SIG-M5 (cell line): ENCODE measurements around the gene CHST3.
"Not testable (repeated sequence)": the region's sequence is repeated elsewhere in the genome, so short reads cannot be mapped to it uniquely, and the experiment has no call there.

Source experiments
- DNase-seq: peaks from one replicate; lab custom pipeline; 2025; lab: John Stamatoyannopoulos, UW

CHST3 gene

DNA sequence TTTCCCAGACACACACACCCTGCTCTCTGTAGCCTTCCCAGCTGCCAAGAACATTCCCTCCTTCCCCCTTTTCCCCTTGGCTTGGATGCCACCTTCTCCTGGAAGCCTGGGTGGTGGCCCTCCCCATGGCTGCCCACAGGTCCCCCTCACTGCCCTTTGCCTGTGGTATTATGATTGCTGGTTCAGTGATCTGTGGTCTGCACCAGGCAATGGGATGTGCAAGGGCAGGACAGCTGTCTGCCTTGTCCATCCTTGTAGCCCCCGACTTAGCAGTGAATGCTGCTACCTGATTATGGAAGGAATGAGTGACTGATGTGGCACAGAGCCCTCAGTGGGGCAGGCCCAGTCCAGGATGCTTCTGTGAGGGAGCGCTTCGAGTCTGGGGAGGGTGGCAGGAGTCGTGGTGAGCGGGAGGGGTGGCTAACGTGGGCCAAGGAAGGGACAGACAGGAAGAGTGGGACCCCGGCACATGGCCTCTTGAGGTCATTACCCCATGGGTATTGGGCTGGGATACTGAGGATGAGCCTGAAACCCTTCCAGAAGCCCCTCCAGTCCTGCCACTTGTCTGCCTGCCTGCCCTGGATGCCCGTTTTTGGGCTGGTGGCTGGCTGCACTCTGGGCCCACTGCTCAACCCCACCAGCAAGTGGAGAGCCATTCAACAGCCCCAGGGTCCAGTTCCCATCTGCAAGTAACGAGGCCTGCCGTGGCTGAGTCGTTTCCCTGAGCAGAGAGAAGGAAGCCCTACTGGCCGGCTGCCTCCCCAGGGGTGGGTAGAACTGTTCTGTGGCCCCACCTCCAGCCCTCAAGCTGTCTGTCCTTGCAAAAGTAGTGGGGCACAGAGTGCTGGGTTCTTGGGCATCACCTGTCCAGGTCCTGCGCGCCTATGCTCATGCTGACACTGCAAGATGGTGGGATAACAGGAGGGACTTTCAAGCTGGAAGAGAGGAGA lies 8.8 kb downstream of the CHST3 start:
- no peak for DNase-seq

DNA sequence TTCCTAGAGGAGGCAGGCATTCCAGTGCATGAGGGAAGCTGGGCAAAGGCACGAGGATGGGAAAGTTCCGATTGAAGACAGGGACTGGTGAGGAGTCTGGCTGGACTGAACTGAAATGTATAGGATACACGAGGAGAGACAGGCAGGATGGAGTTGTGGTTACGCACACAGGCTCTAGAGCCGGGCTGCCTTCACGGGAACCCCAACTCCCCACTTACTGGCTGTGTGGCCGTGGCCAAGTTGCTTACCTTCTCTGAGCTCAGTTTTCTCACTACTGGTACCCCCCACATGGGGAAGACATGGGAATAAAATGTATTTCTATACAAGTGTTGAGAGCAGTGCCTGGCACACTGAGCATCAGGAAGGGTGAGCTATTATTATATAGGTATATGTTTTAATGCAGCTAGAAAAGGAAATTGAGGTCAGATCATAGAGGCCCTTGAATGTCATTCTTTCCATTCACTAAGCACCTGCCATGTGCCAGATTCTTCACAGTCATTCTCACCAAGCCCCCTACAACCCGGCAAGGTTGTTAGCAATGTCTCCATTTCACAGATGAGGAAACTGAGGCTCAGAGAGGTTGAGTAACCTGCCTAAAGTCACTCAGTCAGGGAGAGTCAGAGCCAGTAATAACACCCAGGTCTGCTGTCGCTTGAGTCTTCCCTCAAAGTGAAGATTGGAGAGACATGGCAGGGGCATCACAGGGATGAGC lies 9.7 kb downstream of the CHST3 start:
- DNase-seq = no peak

DNA sequence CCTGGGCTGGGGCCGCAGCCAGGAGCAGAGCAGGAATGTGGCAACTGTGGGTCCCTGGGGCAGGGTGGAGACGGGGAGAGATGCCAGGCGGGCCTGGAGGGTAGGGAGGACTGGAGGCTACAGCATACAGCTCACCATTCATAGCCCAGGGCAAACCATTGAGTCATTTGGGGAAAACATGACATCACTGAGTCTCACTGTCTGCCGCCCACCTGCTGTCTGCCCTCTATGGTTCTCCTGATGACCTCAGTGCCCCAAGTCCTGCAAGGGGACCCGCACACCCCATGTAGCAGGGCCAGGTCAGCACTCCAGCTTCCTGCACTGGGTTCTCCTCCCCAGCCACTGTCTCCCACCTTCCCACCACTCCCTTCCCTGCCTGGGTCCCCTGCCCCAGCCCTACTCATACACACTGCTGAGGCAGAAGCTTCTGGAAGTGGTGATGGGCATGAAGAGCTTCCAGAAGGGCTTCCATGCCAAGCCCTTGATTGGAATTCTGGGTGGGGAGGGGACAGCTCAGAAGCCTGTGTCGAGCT lies 10.4 kb downstream of the CHST3 start:
- no peak for DNase-seq

DNA sequence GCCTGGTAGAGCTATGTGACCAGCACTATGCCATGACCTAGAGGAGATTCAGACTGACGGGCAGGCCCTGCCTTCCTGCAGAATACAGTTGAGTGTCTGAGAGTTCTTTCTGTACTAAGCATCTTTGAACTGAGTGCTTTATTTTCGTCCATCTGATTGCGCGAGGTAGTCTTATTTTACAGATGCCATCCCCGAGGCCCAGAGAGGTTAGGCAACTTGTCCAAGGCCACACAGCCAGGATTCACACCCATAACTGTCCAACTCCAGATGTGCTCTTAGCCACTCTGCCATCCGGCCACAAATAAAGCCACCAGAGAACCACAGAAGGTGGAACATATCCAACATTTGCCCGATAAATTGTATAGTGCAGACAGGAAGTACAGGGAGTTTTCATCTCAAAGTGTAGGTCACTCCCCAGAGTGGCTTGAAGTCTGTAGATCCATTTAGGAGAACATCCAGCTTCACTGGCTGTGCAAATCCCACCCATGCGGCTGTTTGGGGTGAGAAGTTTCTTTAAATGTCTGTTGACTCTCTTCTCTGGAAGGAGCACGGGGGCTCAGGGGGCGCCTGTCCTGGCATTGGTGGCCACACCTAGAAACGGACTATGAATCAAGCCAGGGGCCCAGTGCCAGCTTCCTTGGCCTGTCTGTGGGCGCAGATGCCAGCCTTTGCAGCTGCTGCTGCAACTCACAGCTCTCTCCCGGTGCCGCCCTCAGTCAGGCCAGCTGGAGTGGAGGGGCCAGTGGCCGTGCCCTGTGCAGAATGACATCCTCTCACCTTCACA lies 11.1 kb downstream of the CHST3 start:
- DNase-seq = no peak

DNA sequence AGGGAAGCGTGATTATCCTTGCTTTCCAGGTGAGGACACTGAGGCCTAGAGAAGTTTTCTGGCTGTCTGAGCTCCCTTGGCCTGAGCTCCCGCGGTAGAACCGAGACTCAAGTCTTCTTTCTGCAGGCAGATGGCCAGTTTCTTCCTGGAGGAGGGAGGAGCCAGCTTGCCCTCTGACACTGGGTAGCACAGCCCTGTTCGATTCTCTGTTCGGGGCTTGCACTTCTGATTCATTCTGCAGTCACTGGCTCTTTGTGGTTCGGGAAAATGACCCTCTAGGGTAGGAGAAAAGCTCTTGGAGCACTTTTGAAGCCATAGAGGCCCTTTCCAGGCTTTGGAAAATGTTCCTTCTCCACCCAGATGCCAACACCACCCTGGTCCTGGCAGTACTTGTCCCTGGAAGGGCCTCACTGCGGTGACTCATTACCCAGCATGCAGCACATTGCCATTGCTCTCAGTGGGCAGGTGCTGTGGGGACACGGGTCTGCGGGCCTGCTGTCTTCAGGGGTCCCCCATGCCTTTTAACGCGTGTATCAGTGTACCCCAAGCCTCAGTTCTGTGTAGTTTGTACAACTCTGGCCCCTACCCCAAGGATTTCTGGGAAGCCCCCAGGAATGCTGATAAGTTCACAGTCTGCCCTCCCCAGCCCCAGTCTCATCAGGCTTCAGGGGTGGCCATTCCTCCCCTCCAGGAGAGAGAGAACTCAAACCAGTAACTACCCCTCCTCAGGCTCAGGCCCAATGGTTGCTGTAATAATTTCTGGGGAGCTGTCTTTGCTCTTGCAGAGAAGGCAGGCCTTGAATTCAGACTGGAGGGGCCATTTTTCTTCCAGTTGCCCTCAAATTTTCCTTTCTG lies 11.9 kb downstream of the CHST3 start:
- DNase-seq = no peak

DNA sequence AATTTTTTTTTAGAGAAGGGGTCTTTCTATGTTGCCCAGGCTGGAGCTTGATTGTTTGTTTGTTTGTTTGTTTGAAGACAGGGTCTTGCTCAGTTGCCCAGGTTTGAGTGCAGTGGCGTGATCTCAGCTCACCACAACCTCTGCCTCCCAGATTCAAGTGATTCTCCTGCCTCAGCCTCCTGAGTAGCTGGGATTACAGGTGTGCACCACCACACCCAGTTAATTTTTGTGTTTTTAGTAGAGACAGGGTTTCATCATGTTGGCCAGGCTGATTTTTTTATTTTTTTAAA lies 13.4 kb downstream of the CHST3 start:
- not testable (repeated sequence) for DNase-seq

DNA sequence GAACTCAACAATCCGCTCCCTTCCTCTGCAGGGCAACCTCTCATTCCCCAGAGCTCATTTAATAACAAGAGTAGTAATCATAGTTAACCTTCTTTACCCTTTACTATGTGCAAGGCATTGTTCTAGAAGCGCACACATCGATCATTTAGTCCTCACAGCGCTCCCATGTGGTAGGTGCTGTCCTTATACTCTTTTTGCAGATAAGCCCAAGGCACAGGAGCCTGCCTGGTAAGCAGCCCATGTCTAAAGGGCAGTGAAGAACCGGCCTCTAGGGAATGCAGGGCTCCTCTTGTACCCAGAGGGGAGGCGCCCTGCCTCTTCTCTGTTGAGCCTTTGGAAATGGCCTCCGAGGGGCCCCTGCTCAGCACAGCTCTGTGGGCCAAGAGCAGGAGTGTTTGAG lies 14.3 kb downstream of the CHST3 start:
- no peak for DNase-seq

DNA sequence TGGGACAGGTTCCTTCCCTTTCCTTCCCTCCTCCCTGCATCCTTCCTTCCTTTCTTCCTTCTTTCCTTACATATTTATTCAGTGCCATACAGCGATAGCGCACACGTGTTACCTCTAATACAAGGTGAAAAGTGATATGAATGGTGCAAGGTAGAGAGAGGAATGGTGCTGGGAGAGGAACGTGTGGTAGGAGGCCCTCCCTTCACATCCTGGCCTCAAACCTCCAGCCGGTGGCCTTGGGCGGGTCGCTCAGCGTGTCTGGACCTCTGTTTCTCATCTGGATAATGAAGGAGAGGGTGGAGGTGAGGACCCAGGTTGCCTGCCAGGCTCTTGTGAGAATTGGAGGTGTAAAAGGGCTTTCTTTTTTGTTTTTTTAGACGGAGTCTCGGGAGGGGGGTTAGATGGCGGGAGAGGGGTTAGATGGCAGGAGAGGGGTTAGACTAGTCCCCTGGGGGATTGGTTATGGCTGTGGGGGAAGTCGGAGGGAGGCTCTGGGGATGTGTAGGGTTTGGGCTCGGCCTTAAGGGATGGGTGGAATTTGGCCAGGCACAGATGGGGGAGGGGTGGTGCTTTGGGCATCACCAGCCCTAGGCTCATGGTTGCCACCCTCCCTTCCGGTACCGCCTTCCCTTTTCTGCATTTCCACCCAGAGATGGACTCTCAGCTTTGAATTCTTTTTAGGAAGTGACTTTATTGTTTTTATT lies 14.9 kb downstream of the CHST3 start:
- no peak for DNase-seq

DNA sequence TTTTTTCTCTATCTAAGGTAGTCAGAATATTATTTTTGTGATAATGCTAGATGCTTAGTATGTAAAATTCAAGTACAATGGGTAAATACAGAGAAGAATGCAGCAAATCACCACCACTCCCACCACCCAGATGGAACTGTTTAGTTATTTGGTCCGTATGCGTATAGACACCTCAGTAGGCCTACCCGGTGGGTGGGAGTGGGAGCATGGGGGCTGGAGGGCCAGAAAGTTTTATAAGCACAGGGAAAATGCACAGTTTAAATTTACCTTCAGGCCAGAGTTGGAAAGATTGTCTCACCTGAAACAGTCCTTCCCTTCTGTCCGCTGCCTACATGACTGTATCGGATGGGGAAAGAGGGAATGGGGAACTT lies 15.5 kb downstream of the CHST3 start:
- no peak for DNase-seq

DNA sequence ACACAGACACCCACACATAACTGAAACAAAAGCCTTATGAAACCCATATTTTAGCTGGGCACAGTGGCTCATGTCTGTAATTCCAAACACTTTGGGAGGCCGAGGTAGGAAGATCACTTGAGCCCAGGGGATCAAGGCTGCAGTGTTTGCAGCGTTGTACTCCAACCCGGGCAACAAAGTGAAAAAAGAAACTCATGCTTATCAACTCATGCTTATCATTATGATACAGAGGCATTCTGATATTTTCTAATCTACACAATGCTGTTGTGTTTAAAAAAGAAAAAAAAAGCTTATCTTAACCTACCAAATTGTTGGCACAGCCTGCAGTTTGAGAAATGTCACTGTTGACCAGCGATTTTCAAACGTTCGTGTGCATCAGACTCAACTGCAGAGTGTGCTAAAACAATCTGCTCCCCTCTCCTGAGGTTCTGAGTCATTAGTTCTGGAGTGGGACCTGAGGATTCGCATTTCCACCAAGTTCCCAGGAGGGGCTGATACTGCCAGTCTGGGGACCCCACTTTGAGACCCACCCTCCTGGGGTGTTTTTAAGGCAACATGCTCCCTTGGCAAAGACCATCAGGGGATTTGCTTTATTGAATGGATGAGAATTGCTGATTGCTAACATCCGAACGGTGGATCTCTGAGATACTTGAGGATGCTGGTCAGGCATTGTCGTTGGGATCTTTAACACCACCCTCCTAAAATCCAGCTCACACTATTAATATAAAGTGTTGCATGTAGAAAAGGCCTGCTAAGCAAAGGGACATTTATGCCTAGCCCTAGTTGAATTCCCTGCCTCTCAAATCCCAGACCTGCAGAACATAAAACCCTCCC lies 16.2 kb downstream of the CHST3 start:
- DNase-seq = no peak

DNA sequence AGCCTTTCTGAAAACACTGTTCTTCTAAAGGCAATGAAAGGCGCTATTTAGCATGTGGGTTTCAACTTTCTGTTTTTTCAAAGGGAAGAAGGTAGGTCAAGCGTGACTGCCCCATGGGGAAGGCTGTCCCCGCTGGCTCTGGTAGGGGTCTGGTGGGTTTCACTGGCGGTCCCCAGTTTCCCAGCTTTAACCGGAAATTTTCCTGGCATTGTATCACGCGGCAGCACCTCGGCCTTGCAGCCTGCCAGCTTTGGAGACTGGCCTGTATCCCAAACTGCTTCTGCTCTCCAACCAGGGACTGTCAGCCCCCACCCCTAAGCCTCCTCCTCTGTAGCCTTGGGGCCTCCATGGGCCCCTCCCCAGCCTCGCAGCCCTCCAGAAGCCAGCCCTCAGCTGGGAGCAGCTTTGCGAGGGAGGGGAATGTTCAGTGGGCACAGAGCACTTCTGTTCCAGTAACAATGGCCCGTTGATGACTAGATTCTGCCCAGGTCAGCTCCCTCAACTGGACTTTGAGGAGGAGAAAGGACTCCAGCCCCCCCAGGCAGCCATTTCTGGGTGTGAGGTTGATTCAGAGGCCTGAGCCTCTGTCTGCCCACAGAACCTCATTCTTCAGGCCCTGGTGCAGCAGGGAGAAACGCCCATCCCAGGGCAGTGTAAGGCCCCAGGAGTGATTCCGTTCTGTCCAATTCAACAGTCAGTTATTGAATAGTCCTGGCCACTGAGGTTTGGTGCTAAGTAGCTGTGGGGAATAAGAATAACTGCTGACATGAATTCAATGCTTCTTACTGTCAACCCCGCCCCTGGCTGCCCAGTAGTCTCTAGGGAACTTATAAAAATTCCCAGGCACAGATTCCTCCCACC lies 17.1 kb downstream of the CHST3 start:
- no peak for DNase-seq

DNA sequence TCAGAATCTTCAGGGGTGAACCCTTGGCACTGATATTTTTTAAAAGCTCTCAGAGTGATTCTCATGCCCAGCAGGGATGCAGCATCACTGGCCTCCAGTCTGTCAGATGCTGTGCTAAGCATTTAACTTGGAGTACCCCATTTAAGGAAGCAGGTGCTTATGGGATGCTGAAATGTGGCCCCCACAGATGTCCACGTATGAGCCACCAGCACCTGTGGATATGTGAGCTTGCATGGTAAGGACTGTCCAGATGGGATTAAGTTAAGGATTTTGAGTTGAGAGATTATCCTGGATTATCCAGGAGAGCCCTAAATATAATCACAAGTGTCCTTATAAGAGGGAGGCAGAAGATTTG lies 17.7 kb downstream of the CHST3 start:
- no peak for DNase-seq

DNA sequence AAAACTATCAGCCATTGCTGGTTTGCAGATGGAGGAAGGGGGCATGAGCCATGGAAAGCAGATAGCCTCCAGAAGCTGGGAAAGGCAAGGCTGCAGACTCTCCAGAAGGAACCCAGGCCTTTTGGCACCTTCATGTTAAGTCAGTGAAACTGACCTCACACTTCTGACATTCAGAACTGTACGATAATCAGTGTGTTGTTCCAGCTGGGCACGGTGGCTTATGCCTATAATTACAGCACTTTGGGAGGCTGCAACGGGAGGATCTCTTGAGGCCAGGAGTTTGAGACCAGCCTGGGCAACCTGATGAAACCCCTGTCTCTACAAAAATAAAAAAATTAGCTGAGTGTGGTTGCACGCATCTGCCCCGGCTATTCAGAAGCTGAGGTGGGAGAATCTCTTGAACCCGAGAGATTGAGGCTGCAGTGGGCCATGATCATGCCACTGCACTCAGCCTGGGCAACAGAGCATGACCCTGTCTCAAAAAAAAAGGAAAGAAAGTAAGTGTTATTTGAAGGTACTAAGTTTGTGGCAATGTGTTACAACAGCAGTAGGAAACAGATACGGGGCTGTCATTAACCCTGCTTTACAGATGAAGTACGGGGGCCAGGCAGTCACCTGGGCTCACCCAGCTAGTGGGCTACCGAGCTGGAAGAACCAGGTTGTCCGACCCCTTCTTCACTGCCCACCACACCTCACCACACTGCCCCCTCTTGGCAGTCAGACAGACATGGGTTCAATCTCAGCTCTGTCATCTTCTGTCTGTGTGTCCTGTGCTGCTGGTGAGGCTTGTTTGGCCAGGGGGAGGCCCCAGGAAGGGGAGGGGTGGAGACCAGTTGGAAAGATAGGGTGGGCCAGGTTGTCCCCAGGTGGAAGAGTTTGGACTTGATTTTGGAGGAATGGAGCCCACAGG lies 18.3 kb downstream of the CHST3 start:
- DNase-seq = no peak

DNA sequence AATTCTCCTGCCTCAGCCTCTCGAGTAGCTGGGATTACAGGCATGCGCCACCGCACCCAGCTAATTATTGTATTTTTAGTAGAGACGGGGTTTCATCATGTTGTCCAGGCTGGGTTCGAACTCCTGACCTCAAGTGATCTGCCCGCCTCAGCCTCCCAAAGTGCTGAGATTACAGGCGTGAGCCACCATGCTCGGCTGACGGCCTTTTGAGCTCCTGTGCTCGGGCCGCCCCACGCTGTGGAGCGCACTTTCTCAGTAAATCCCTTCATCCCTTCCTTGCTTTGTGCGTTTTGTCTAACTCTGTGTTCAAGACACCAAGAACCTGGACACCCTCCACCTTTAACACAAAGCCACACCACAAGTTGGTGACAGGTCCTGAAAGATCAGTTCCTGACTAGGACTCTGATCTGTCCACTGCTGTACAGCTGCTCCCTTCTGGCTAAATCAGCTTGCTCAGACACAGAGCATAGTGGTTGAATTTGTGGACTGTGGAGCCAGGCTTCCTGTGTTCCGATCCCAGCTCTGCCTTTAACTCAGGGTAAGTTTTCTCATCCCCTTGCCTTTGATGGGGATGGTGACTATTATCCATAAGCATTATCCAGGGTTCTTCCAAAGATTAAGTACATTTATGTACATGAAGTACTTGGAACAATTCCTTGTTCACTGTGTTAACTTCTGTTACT lies 20.1 kb downstream of the CHST3 start:
- DNase-seq = no peak

DNA sequence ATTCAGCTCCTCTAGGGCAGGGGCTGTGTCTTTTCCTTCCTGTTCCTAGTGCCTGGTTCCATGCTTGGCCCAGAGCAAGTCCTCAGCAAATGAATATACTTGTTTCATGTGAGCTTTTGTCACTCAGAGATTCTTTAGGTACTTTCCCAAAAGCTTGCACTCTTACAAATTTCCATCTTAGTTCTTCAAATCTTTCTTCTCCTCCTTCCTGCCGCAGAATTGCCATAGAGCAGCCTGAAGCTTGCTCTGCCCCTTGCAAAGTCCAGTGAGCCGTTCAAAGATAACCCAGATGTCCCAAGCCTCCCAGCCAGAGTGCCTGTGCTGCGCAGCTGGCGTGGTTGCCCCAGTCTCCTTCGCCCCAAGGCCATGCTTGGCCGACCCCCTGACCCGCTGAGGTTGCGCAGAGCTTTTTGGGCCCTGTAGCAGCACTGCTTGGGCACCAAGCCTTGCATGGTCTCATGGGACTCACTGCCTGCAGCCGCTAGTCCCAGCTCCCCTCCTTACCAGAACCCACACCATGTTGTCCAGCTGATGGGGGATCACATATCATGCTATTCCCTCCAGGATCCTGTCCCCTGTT lies 20.7 kb downstream of the CHST3 start:
- DNase-seq = no peak

DNA sequence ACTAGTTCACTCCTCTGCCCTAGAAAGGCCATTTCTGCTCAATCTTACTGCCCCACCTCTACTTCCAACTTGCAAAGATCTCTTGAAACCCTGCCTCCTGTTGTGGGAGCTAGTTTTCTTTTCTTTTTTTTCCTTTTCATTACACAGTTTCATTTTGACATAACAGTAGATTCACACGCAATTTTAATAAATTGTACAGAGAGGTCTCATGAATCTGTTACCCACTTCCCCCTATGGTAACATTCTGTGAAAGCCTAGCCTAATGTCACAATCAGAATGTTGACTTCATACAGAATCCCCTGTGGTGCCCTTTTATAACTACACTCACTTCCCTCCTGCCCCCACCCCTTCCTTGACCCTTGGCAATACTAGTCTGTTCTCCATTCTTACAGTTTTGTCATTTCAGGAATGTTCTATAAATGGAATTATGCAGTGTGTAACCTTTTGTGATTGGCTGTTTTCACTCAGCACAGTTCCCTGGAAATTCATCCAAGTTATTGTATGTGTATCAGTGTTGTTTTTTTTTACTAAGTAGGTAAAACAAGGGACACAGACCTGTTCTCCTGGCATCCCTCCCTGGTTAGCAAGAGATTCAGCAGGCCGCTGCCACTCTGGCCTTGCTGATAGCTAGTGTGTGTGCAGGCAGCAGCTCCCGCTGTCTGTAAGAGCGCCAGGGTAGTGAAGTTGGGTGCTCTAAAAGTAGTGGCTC lies 21.5 kb downstream of the CHST3 start:
- no peak for DNase-seq
